Measurements from ENCODE around the gene SCIN.

SCIN gene

GRCh38 chr7:12565873-12566272 is 4.6 kb upstream of the SCIN start:
- in situ Hi-C loops (cut with HindIII; ENCODE audit: low sequenced_read_pairs), result no loop called here

GRCh38 chr7:12567015-12567414 is 3.5 kb upstream of the SCIN start:
- in situ Hi-C loops (cut with HindIII; ENCODE audit: low sequenced_read_pairs), result no loop called here

GRCh38 chr7:12569673-12570072 is 847 bp upstream of the SCIN start:
- in situ Hi-C loops (cut with HindIII; ENCODE audit: low sequenced_read_pairs), result no loop called here

GRCh38 chr7:12570168-12570533 is 369 bp upstream of the SCIN start:
- in situ Hi-C loops (cut with HindIII; ENCODE audit: low sequenced_read_pairs), result no loop called here

- in situ Hi-C loops (cut with HindIII; ENCODE audit: low sequenced_read_pairs), result no loop called here
Observed at GRCh38 chr7:12571691-12572090, 1.2 kb downstream of the SCIN start.

- in situ Hi-C loops (cut with HindIII; ENCODE audit: low sequenced_read_pairs), result no loop called here
Observed at GRCh38 chr7:12572941-12573575, 2.5 kb downstream of the SCIN start.

- in situ Hi-C loops (cut with HindIII; ENCODE audit: low sequenced_read_pairs), result no loop called here
Observed at GRCh38 chr7:12573885-12574284, 3.4 kb downstream of the SCIN start.

- in situ Hi-C loops (cut with HindIII; ENCODE audit: low sequenced_read_pairs), result no loop called here
Observed at GRCh38 chr7:12578930-12579640, 8.6 kb downstream of the SCIN start.

GRCh38 chr7:12581897-12582296 is 11.4 kb downstream of the SCIN start:
- in situ Hi-C loops (cut with HindIII; ENCODE audit: low sequenced_read_pairs), result no loop called here

- in situ Hi-C loops (cut with HindIII; ENCODE audit: low sequenced_read_pairs), result no loop called here
Observed at GRCh38 chr7:12582362-12582761, 11.8 kb downstream of the SCIN start.

- in situ Hi-C loops (cut with HindIII; ENCODE audit: low sequenced_read_pairs), result no loop called here
Observed at GRCh38 chr7:12583176-12583575, 12.7 kb downstream of the SCIN start.

- in situ Hi-C loops (cut with HindIII; ENCODE audit: low sequenced_read_pairs), result no loop called here
Observed at GRCh38 chr7:12583922-12584321, 13.4 kb downstream of the SCIN start.

GRCh38 chr7:12584930-12585329 is 14.4 kb downstream of the SCIN start:
- in situ Hi-C loops (cut with HindIII; ENCODE audit: low sequenced_read_pairs), result no loop called here

GRCh38 chr7:12586271-12586670 is 15.8 kb downstream of the SCIN start:
- in situ Hi-C loops (cut with HindIII; ENCODE audit: low sequenced_read_pairs), result no loop called here

- in situ Hi-C loops (cut with HindIII; ENCODE audit: low sequenced_read_pairs), result no loop called here
Observed at GRCh38 chr7:12588259-12588904, 17.9 kb downstream of the SCIN start.

- in situ Hi-C loops (cut with HindIII; ENCODE audit: low sequenced_read_pairs), result no loop called here
Observed at GRCh38 chr7:12590559-12590958, 20.0 kb downstream of the SCIN start.

- in situ Hi-C loops (cut with HindIII; ENCODE audit: low sequenced_read_pairs), result no loop called here
Observed at GRCh38 chr7:12594122-12594897, 23.8 kb downstream of the SCIN start.

- in situ Hi-C loops (cut with HindIII; ENCODE audit: low sequenced_read_pairs), result no loop called here
Observed at GRCh38 chr7:12595148-12595547, 24.6 kb downstream of the SCIN start.

GRCh38 chr7:12596225-12596790 is 25.8 kb downstream of the SCIN start:
- in situ Hi-C loops (cut with HindIII; ENCODE audit: low sequenced_read_pairs), result no loop called here

GRCh38 chr7:12601302-12601869 is 30.9 kb downstream of the SCIN start:
- in situ Hi-C loops (cut with HindIII; ENCODE audit: low sequenced_read_pairs), result no loop called here

- in situ Hi-C loops (cut with HindIII; ENCODE audit: low sequenced_read_pairs), result no loop called here
Observed at GRCh38 chr7:12607134-12607533, 36.6 kb downstream of the SCIN start.
